ENCODE measurements around the gene HS3ST4.

DNA sequence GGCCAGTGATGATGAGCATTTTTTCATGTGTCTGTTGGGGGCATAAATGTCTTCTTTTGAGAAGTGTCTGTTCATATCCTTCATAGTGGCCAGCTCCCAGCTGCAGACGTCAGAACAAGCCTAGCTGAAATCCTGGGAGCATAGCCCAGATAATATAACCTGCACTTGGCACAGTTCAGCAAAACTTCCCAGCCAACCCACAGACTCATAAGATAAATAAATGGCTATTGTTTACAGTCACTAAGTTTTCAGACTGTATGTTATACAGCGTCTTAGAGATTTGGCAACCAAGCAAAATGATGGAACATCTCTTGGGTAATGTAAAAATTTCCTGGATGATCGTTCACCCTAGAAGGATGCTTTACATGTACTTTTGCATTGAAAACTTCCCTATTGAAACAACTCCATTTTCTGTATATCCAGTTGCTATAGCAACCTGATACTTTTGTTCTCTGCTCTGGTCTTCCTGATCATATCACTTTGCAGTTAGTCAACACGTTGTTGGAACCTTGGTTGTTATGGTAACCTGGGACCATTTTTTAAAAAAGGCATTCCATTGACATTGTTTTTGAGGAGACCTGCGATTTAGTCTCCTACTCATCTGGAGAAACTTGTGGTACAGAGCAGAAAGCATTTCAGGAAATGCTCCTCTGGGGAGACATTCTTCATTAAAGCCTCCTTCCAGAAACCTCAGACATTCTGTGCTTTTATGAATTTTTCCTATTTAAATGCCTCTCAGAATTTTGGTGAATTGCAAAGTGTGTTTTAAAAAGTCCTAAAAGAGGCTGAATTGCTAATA lies 378.7 kb downstream of the HS3ST4 start:
- no peak for TF ChIP-seq SIN3A (conservative IDR thresholded peaks at IDR 0.05 in 1 of 2, IDR thresholded peaks at IDR 0.05 in 1 of 2; ENCODE audit: low read depth in 1 of 2, low read length in 2 of 2)
- TF ChIP-seq, protein P1, sequence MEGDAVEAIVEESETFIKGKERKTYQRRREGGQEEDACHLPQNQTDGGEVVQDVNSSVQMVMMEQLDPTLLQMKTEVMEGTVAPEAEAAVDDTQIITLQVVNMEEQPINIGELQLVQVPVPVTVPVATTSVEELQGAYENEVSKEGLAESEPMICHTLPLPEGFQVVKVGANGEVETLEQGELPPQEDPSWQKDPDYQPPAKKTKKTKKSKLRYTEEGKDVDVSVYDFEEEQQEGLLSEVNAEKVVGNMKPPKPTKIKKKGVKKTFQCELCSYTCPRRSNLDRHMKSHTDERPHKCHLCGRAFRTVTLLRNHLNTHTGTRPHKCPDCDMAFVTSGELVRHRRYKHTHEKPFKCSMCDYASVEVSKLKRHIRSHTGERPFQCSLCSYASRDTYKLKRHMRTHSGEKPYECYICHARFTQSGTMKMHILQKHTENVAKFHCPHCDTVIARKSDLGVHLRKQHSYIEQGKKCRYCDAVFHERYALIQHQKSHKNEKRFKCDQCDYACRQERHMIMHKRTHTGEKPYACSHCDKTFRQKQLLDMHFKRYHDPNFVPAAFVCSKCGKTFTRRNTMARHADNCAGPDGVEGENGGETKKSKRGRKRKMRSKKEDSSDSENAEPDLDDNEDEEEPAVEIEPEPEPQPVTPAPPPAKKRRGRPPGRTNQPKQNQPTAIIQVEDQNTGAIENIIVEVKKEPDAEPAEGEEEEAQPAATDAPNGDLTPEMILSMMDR (IDR thresholded peaks at IDR 0.05; ENCODE audit: control extremely low read depth in 1 of 3, insufficient read depth in 1 of 3, low read depth in 1 of 3, low read length in 3 of 3) = no peak
- TF ChIP-seq CTBP2 (IDR thresholded peaks at IDR 0.05; ENCODE audit: borderline replicate concordance, insufficient read depth, insufficient read length, low read length) = no peak
- TF ChIP-seq SIX5 (IDR thresholded peaks at IDR 0.05; ENCODE audit: low read depth, low read length) = no peak
